Mucosa of gallbladder (tissue), 1 donor: Measurements from ENCODE around the gene CDYL2. TPM values are rescaled to one million over a fixed set of nuclear protein-coding genes. Genes with fewer than 3 reads are reported as not detected.

Experiments used
- DNase-seq: peaks from one replicate; pipeline ENCODE4 v3.0.0-alpha.2; 2020; ENCODE audit warnings: low spot score
- total RNA-seq: library from RNA; stranded (reverse); gene quantifications from one replicate; pipeline ENCODE4 v1.2.1, GENCODE V29; 2021
- donor health status: DM: no; HTN: no; CAD: no.

The CDYL2 gene
- total RNA-seq, 1 donor from 2014 or later, result 14.1 TPM

GRCh38 chr16:80705596-80705995 is 98.8 kb downstream of the CDYL2 start:
- DNase-seq, result no peak

GRCh38 chr16:80704751-80705505 is 99.5 kb downstream of the CDYL2 start:
- DNase-seq, result no peak

- DNase-seq, result no peak
Observed at GRCh38 chr16:80703131-80704071, 101.0 kb downstream of the CDYL2 start.

- no peak for DNase-seq
Observed at GRCh38 chr16:80702696-80703095, 101.7 kb downstream of the CDYL2 start.

GRCh38 chr16:80700558-80700957 is 103.8 kb downstream of the CDYL2 start:
- DNase-seq, result no peak

- no peak for DNase-seq
Observed at GRCh38 chr16:80695020-80695419, 109.4 kb downstream of the CDYL2 start.

GRCh38 chr16:80693553-80693952 is 110.8 kb downstream of the CDYL2 start:
- DNase-seq, result no peak

- no peak for DNase-seq
Observed at GRCh38 chr16:80692270-80692669, 112.1 kb downstream of the CDYL2 start.

GRCh38 chr16:80691111-80691741 is 113.2 kb downstream of the CDYL2 start:
- no peak for DNase-seq

GRCh38 chr16:80689487-80689886 is 114.9 kb downstream of the CDYL2 start:
- DNase-seq, result no peak

- no peak for DNase-seq
Observed at GRCh38 chr16:80687606-80688005, 116.8 kb downstream of the CDYL2 start.

GRCh38 chr16:80684906-80685305 is 119.5 kb downstream of the CDYL2 start:
- DNase-seq, result no peak

GRCh38 chr16:80684136-80684765 is 120.1 kb downstream of the CDYL2 start:
- DNase-seq, result no peak

GRCh38 chr16:80683646-80684045 is 120.8 kb downstream of the CDYL2 start:
- DNase-seq, result no peak

- no peak for DNase-seq
Observed at GRCh38 chr16:80682421-80683070, 121.9 kb downstream of the CDYL2 start.

GRCh38 chr16:80681436-80681835 is 123.0 kb downstream of the CDYL2 start:
- DNase-seq, result no peak

GRCh38 chr16:80680839-80681238 is 123.6 kb downstream of the CDYL2 start:
- DNase-seq, result no peak

- DNase-seq, result no peak
Observed at GRCh38 chr16:80680046-80680445, 124.4 kb downstream of the CDYL2 start.

- no peak for DNase-seq
Observed at GRCh38 chr16:80674884-80675283, 129.5 kb downstream of the CDYL2 start.

- no peak for DNase-seq
Observed at GRCh38 chr16:80672379-80672778, 132.0 kb downstream of the CDYL2 start.

GRCh38 chr16:80671281-80671849 is 133.0 kb downstream of the CDYL2 start:
- DNase-seq, result no peak
